Measurements from ENCODE around the gene GPR3. TPM values are rescaled to one million over a fixed set of nuclear protein-coding genes. Genes with fewer than 3 reads are reported as not detected.

The GPR3 gene
- total RNA-seq, 1 donor from 2014 or later: 0.16 TPM

DNA sequence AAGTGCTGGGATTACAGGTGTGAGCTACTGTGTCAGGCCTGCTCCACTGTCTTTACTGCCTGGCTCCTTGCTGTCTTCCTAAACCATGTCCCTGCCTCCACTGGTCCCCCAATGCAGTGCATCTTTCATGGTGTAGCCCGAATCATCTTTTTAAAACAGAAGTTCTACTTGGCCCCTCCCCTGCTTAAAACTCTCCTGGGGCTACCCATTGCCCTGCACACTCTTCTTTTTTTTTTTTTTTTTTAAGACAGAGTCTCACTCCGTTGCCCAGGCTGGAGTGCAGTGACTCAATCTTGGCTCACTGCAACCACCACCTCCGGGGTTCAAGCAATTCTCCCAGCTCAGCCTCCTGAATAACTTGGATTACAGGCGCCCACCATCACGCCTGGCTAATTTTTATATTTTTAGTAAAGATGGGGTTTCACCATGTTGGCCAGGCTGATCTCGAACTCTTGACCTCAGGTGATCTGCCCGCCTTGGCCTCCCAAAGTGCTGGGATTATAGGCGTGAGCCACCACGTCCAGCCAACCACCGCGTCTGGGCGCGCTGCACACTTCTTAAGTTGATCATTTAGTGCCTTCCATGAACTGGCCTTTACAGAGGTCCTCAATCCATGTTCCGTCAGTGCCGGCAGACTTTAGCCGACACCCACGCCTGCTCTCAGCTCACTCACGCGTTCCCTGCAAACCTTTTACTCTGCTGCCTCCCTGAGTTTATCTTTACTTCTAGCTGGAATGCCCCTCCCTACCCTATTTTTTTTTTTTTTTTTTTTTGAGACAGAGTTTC is 20.2 kb upstream of the GPR3 start:
- Histone ChIP-seq H3K9me3 (replicated peaks) (no peaks in the 10 kb centered on the region), H3K36me3 (no peaks in the 10 kb centered on the region), H3K27ac (replicated peaks) (peak overlapping the region; percentile 71), H3K4me3 (no peak overlapping the region), H3K4me1 (peaks cover 50% of the 10 kb centered on the region), H3K27me3 (ENCODE audit: low read depth) (no peaks in the 10 kb centered on the region)
- intact Hi-C loops (cut with micrococcal nuclease): no loop called here
- TF ChIP-seq, protein P1, sequence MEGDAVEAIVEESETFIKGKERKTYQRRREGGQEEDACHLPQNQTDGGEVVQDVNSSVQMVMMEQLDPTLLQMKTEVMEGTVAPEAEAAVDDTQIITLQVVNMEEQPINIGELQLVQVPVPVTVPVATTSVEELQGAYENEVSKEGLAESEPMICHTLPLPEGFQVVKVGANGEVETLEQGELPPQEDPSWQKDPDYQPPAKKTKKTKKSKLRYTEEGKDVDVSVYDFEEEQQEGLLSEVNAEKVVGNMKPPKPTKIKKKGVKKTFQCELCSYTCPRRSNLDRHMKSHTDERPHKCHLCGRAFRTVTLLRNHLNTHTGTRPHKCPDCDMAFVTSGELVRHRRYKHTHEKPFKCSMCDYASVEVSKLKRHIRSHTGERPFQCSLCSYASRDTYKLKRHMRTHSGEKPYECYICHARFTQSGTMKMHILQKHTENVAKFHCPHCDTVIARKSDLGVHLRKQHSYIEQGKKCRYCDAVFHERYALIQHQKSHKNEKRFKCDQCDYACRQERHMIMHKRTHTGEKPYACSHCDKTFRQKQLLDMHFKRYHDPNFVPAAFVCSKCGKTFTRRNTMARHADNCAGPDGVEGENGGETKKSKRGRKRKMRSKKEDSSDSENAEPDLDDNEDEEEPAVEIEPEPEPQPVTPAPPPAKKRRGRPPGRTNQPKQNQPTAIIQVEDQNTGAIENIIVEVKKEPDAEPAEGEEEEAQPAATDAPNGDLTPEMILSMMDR (IDR thresholded peaks at IDR 0.05; ENCODE audit: borderline replicate concordance): no peak
- no peak for DNase-seq

- Histone ChIP-seq H3K27ac (replicated peaks) (peak overlapping the region; percentile 71), H3K9me3 (replicated peaks) (no peaks in the 10 kb centered on the region), H3K4me3 (no peak overlapping the region), H3K27me3 (ENCODE audit: low read depth) (no peaks in the 10 kb centered on the region), H3K4me1 (peaks cover 48% of the 10 kb centered on the region), H3K36me3 (no peaks in the 10 kb centered on the region)
- intact Hi-C loops (cut with micrococcal nuclease): no loop called here
- TF ChIP-seq, protein P1 (IDR thresholded peaks at IDR 0.05; ENCODE audit: borderline replicate concordance): no peak
- DNase-seq: no peak
Measured at GRCh38 chr1:27372808-27373690, 19.4 kb upstream of the GPR3 start.

DNA sequence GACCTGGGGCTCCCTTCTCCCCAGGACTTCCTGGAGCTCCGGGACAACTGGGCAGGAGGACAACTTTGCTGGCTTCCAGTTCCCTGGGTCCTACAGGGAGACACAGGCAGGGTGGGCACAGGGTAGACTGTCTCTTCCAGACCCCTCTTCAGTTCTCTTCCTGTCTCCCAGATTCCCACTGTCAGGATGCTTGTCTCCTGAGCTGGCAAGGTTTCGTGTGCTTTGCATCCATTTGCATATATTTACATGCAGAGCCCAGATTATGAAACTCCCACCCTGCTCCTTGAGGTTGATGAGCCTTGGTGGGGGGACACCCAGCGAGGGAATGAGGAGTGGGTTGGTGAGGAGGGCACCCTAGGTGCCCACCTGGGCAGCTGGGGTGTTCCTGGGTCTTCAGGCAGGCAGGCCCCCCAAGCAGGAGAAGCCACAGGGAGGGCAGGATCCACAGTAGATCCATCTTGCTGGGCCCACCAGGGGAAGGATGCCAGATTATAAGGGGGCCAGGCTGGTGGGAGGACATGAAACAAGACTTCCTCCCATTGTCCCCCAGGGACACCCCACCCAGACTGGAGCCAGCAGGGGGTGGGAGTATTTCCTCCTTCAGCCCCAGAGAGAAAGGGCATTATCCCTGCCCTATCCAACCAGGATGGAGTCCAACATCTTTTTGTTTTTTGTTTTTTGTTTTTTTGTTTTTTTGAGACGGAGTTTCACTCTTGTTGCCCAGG is 17.9 kb upstream of the GPR3 start, which contains the start of gene FCN3:
TSS of gene FCN3 (minus strand) at position 463 of the 725 bp plus-strand sequence. CDS start at position 457, 6 bp downstream.
- H3K27me3 ChIP-seq (ENCODE audit: low read depth): no peaks in the 10 kb centered on the region
- TF ChIP-seq, protein P1 (IDR thresholded peaks at IDR 0.05; ENCODE audit: borderline replicate concordance): no peak
- H3K9me3 ChIP-seq (replicated peaks): no peaks in the 10 kb centered on the region
- intact Hi-C loops (cut with micrococcal nuclease): no loop called here
- peak within 1 kb of the TSS; percentile 71 for H3K27ac ChIP-seq (replicated peaks)
- H3K4me1 ChIP-seq: peaks cover 41% of the 10 kb centered on the region
- no peak within 1 kb of the TSS for H3K4me3 ChIP-seq
- no peaks in the 10 kb centered on the region for H3K36me3 ChIP-seq
- no peak for DNase-seq

- intact Hi-C loops (cut with micrococcal nuclease): no loop called here
- Histone ChIP-seq H3K4me1 (peaks cover 57% of the 10 kb centered on the region), H3K27me3 (ENCODE audit: low read depth) (peaks cover 2% of the 10 kb centered on the region), H3K36me3 (no peaks in the 10 kb centered on the region), H3K9me3 (replicated peaks) (no peaks in the 10 kb centered on the region), H3K27ac (replicated peaks) (peak overlapping the region; percentile 71), H3K4me3 (no peak overlapping the region)
- TF ChIP-seq, protein P1 (IDR thresholded peaks at IDR 0.05; ENCODE audit: borderline replicate concordance): no peak
- DNase-seq: no peak
Measured at GRCh38 chr1:27377760-27378495, 14.5 kb upstream of the GPR3 start.
